H1 (cell line): ENCODE data around the gene OGDH. TPM values are rescaled to one million over a fixed set of nuclear protein-coding genes. Genes with fewer than 3 reads are reported as not detected.

Source experiments
- CTCF ChIA-PET: fragments of 300-600 bp; sonication (Branson Sonifier 250); formaldehyde crosslinking; loops from one replicate; lab custom pipeline; 2021; ENCODE audit not compliant: partially characterized antibody; lab: Charles Lee
- POLR2A ChIA-PET: fragments of 300-600 bp; sonication (Branson Sonifier 250); formaldehyde crosslinking; loops from one replicate; lab custom pipeline; 2021; ENCODE audit warnings: inconsistent platforms; ENCODE audit not compliant: partially characterized antibody; lab: Charles Lee
- DNase-seq, 2 experiments: peaks; one replicate each; pipeline versions ENCODE4 v3.0.0 to v3.0.0-alpha.2; 2010 to 2022; ENCODE audit warnings: low spot score in 2 of 2, low read depth in 1 of 2, mixed read lengths in 1 of 2
- FAIRE-seq: peaks from 2 replicates; lab custom pipeline; 2011; peaks lifted over from hg19 to GRCh38; lab: Jason Lieb, UNC
- H2AFZ ChIP-seq: 2 replicates; pipeline ENCODE4 v1.8.1; 2012; ENCODE audit warnings: low read length, inconsistent platforms
- H2AK5ac ChIP-seq: 2 replicates; pipeline ENCODE4 v1.6.1; 2013; ENCODE audit warnings: low read depth, low read length
- H2BK120ac ChIP-seq: replicated peaks from 2 replicates; pipeline ENCODE3; 2013; ENCODE audit warnings: low read depth, low read length, inconsistent platforms
- H2BK12ac ChIP-seq: 2 replicates; pipeline ENCODE4 v1.6.1; 2013; ENCODE audit warnings: low read depth, low read length
- H2BK15ac ChIP-seq: 2 replicates; pipeline ENCODE4 v1.6.1; 2013; ENCODE audit warnings: low read length
- H2BK20ac ChIP-seq: 2 replicates; pipeline ENCODE4 v1.6.1; 2013; ENCODE audit warnings: low read length
- H2BK5ac ChIP-seq: 2 replicates; pipeline ENCODE4 v1.6.1; 2013; ENCODE audit warnings: low read depth, low read length
- H3K14ac ChIP-seq: 2 replicates; pipeline ENCODE4 v1.6.1; 2013; ENCODE audit warnings: inconsistent platforms; ENCODE audit not compliant: insufficient read length
- H3K18ac ChIP-seq: 2 replicates; pipeline ENCODE4 v1.6.1; 2013; ENCODE audit warnings: low read length; ENCODE audit errors: extremely low read depth
- H3K23ac ChIP-seq: 2 replicates; pipeline ENCODE4 v1.6.1; 2013; ENCODE audit warnings: inconsistent platforms; ENCODE audit not compliant: insufficient read length
- H3K23me2 ChIP-seq: 2 replicates; pipeline ENCODE4 v1.6.1; 2013; ENCODE audit warnings: low read depth, low read length
- H3K27ac ChIP-seq: 2 replicates; pipeline ENCODE4 v1.6.1; 2011; ENCODE audit warnings: low read depth, low read length, inconsistent platforms
- H3K27me3 ChIP-seq, 4 experiments: replicated peaks in 1 of 4; 1 replicate in 1 of 4; 2 replicates in 3 of 4; pipeline versions ENCODE4 v1.6.1 to v1.8.1; 2011 to 2013; ENCODE audit warnings: low read length in 3 of 4, mild to moderate bottlenecking in 3 of 4, inconsistent platforms in 2 of 4, mixed read lengths in 2 of 4, moderate library complexity in 1 of 4; ENCODE audit not compliant: control insufficient read depth in 3 of 4, insufficient read depth in 3 of 4; ENCODE audit errors: extremely low read depth in 1 of 4
- H3K36me3 ChIP-seq, 4 experiments: 2 replicates each; pipeline versions ENCODE4 v1.6.1 to v1.8.1; 2011 to 2013; ENCODE audit warnings: mild to moderate bottlenecking in 4 of 4, low read length in 3 of 4, moderate library complexity in 2 of 4, control low read depth in 1 of 4, inconsistent platforms in 1 of 4; ENCODE audit not compliant: insufficient read depth in 4 of 4, control insufficient read depth in 2 of 4
- H3K4ac ChIP-seq: replicated peaks from 2 replicates; pipeline ENCODE3; 2013; ENCODE audit warnings: low read length, low read depth, mixed read lengths, inconsistent platforms; ENCODE audit not compliant: insufficient read length
- H3K4me1 ChIP-seq, 4 experiments: replicated peaks in 1 of 4; 1 replicate in 1 of 4; 2 replicates in 3 of 4; pipeline versions ENCODE4 v1.6.1 to v1.8.1; 2011 to 2013; ENCODE audit warnings: low read length in 3 of 4, inconsistent platforms in 2 of 4, mixed read lengths in 1 of 4; ENCODE audit not compliant: insufficient read depth in 4 of 4, control insufficient read depth in 3 of 4
- H3K4me2 ChIP-seq, 2 experiments: 2 replicates each; pipeline versions ENCODE4 v1.6.1 to v1.8.1; 2011 to 2013; ENCODE audit warnings: low read depth in 2 of 2, low read length in 2 of 2, control low read depth in 1 of 2, inconsistent platforms in 1 of 2, mild to moderate bottlenecking in 1 of 2; ENCODE audit not compliant: insufficient read depth in 1 of 2
- H3K4me3 ChIP-seq, 4 experiments: fragments of 200-600, 300-600 bp in 1 of 4; sonication (generic), shearing (Covaris generic), sonication (Bioruptor Twin) in 1 of 4; 2 replicates each; pipeline versions ENCODE4 v1.5.1 to v1.8.1; 2011 to 2016; ENCODE audit warnings: low read length in 4 of 4, low read depth in 3 of 4, control low read depth in 2 of 4, inconsistent platforms in 2 of 4, mild to moderate bottlenecking in 2 of 4, mixed read lengths in 1 of 4, moderate library complexity in 1 of 4; ENCODE audit not compliant: insufficient read depth in 2 of 4; ENCODE audit errors: extremely low read depth in 1 of 4
- H3K56ac ChIP-seq: replicated peaks from 2 replicates; pipeline ENCODE3; 2013; ENCODE audit warnings: low read depth, mild to moderate bottlenecking, mixed read lengths, low read length, inconsistent platforms; ENCODE audit not compliant: insufficient read length
- H3K79me1 ChIP-seq: 2 replicates; pipeline ENCODE4 v1.6.1; 2013; ENCODE audit warnings: low read depth, low read length, control low read depth
- H3K79me2 ChIP-seq, 2 experiments: 2 replicates each; pipeline versions ENCODE4 v1.6.1 to v1.8.1; 2012 to 2013; ENCODE audit warnings: low read length in 2 of 2, mild to moderate bottlenecking in 2 of 2, inconsistent platforms in 1 of 2; ENCODE audit not compliant: insufficient read depth in 2 of 2, control insufficient read depth in 1 of 2
- H3K9ac ChIP-seq, 4 experiments: replicated peaks in 1 of 4; 1 replicate in 1 of 4; 2 replicates in 3 of 4; pipeline versions ENCODE4 v1.6.1 to v1.8.1; 2011 to 2013; ENCODE audit warnings: low read depth in 3 of 4, low read length in 3 of 4, control low read depth in 2 of 4, mild to moderate bottlenecking in 2 of 4, moderate library complexity in 2 of 4, inconsistent platforms in 1 of 4; ENCODE audit errors: extremely low read depth in 1 of 4
- H3K9me3 ChIP-seq, 2 experiments: 2 replicates each; pipeline versions ENCODE4 v1.6.1 to v1.8.1; 2012 to 2013; ENCODE audit warnings: mild to moderate bottlenecking in 2 of 2, moderate library complexity in 2 of 2, control low read depth in 1 of 2, inconsistent platforms in 1 of 2, low read depth in 1 of 2, low read length in 1 of 2, mixed read lengths in 1 of 2; ENCODE audit not compliant: insufficient read depth in 2 of 2
- H4K20me1 ChIP-seq, 2 experiments: replicated peaks in 1 of 2; 2 replicates each; pipeline versions ENCODE3 to v1.8.1; 2011 to 2013; ENCODE audit warnings: inconsistent platforms in 2 of 2, low read length in 2 of 2, mild to moderate bottlenecking in 1 of 2; ENCODE audit not compliant: insufficient read depth in 2 of 2, control insufficient read depth in 1 of 2
- H4K5ac ChIP-seq: 2 replicates; pipeline ENCODE4 v1.6.1; 2013; ENCODE audit warnings: low read length, low read depth, mixed read lengths, inconsistent platforms; ENCODE audit not compliant: insufficient read length
- H4K8ac ChIP-seq: 2 replicates; pipeline ENCODE4 v1.8.0; 2013; ENCODE audit warnings: mild to moderate bottlenecking, moderate library complexity, low read length, inconsistent platforms; ENCODE audit not compliant: insufficient read depth; ENCODE audit errors: extremely low read depth
- H4K91ac ChIP-seq: replicated peaks from 2 replicates; pipeline ENCODE3; 2013; ENCODE audit warnings: low read length, mixed read lengths, inconsistent platforms; ENCODE audit not compliant: insufficient read length
- CREB1 ChIP-seq: IDR thresholded peaks from 2 replicates; pipeline ENCODE4 v1.6.1; 2012; ENCODE audit warnings: inconsistent platforms
- KDM5A ChIP-seq: fragments of 200-600 bp; IDR thresholded peaks from 2 replicates; pipeline ENCODE4 v1.7.1; 2012; ENCODE audit warnings: mild to moderate bottlenecking, low read length, inconsistent platforms, mixed read lengths
- POLR2A ChIP-seq, 2 experiments: IDR thresholded peaks; 1 replicate in 1 of 2; 2 replicates in 1 of 2; pipeline ENCODE4 v1.6.1; 2011; ENCODE audit warnings: low read depth in 2 of 2, low read length in 2 of 2, mild to moderate bottlenecking in 2 of 2; ENCODE audit errors: control extremely low read depth in 1 of 2
- RFX5 ChIP-seq: IDR thresholded peaks from 2 replicates; pipeline ENCODE4 v1.6.1; 2011; ENCODE audit warnings: low read depth, low read length, improper control_type of control experiment, borderline replicate concordance
- SAP30 ChIP-seq: fragments of 300-600 bp; sonication (generic); IDR thresholded peaks from 2 replicates; pipeline ENCODE4 v1.7.1; 2012; ENCODE audit warnings: low read length, moderate library complexity, mild to moderate bottlenecking, inconsistent platforms; ENCODE audit not compliant: insufficient read depth, insufficient replicate concordance
- TCF12 ChIP-seq: IDR thresholded peaks from 2 replicates; pipeline ENCODE4 v1.6.1; 2011; ENCODE audit warnings: low read depth, mild to moderate bottlenecking, low read length
- ZNF274 ChIP-seq: IDR thresholded peaks from 2 replicates; pipeline ENCODE4 v1.7.0; 2012; ENCODE audit warnings: low read length, borderline replicate concordance; ENCODE audit errors: extremely low read depth
- WGBS, 2 experiments: shearing (Covaris generic) in 1 of 2; methylation state at CpG; one replicate each; pipeline versions ENCODE4 v1.1.6 to v1.1.7; 2013 to 2015; ENCODE audit warnings: low lambda C conversion rate in 2 of 2, mixed read lengths in 2 of 2, inconsistent platforms in 1 of 2, low coverage in 1 of 2, missing lambda C conversion rate in 1 of 2; ENCODE audit not compliant: insufficient replicate concordance in 2 of 2, insufficient coverage in 1 of 2, insufficient read length in 1 of 2; ENCODE audit errors: extremely low coverage in 1 of 2, missing lambda C conversion rate in 1 of 2; 5-methylcytosine and 5-hydroxymethylcytosine counted together
- polyA plus RNA-seq, 7 experiments: library from polyadenylated mRNA; depleted of rRNA in 3 of 7; stranded (reverse) in 5 of 7; unstranded in 2 of 7; fragments of >200 nt in 5 of 7; fragments of 200-250 nt in 2 of 7; gene quantifications; 1 replicate in 5 of 7; 2 replicates in 1 of 7; 4 replicates in 1 of 7; pipeline versions ENCODE4 v1.2.1 to v1.2.3, GENCODE V29; 2011 to 2013; ENCODE audit warnings: missing spikeins in 2 of 7, mixed read lengths in 2 of 7
- total RNA-seq: library from RNA; stranded (reverse); fragmentation: NEBNext Ultra II Directional; extraction: Animal tissue kit (Norgen Biotek cat#: 25700); gene quantifications from 2 replicates; pipeline ENCODE4 v1.2.1, GENCODE V29; 2021

Gene OGDH
- total and polyA plus RNA-seq, 2 of the 8 experiments (the other 6 are each of a cell fraction or from before 2014, with no cell fraction given), result 71.6 to 91.6 TPM

GRCh38 chr7:44563171-44563679 is 43.2 kb upstream of the OGDH start:
- Histone ChIP-seq H2BK15ac (0 out of 2 replicates have a peak overlapping the region, but pooled peaks have one; percentile 41), H3K9me3 (no peaks in the 10 kb centered on the region), H3K79me1 (no peaks in the 10 kb centered on the region), H3K4ac (peak overlapping the region; percentile 51), H3K9ac (no peak overlapping the region), H3K27ac (no peak overlapping the region), H3K4me3 (no peak overlapping the region), H3K79me2 (no peaks in the 10 kb centered on the region; a peak in 1 of 4 replicates), H4K20me1 (peaks cover 2 to 20% of the 10 kb centered on the region in 2 experiments), H3K4me1 (no peaks in the 10 kb centered on the region; a peak in 1 of 7 replicates), H3K27me3 (no peaks in the 10 kb centered on the region; a peak in 1 of 7 replicates), H3K56ac (no peak overlapping the region), H2BK5ac (no peak overlapping the region; the same call in 1 of the 2 replicates), H2AK5ac (no peak overlapping the region), H3K23ac (no peak overlapping the region), H3K36me3 (peaks cover 14 to 30% (median 25%) of the 10 kb centered on the region in 4 experiments), H2BK12ac (no peak overlapping the region), H4K91ac (no peak overlapping the region), H2BK120ac (no peak overlapping the region), H3K18ac (no peak overlapping the region), H4K5ac (no peak overlapping the region), H4K8ac (peak overlapping the region; percentile 45; the same call in 1 of the 2 replicates), H2BK20ac (0 out of 2 replicates have a peak overlapping the region, but pooled peaks have one; percentile 32), H3K23me2 (no peaks in the 10 kb centered on the region), H3K4me2 (no peak overlapping the region), H2AFZ (no peak overlapping the region), H3K14ac (no peak overlapping the region)
- WGBS, 2 experiments, result 84% methylated on average over 3 of the region's 3 CpGs; no CpG with 5 or more reads in 1 of the 2 experiments
- TF ChIP-seq POLR2A (IDR thresholded peaks at IDR 0.05; ENCODE audit: control extremely low read depth in 1 of 2, low read depth in 2 of 2, low read length in 2 of 2) (peak; percentile 16 to 51), ZNF274 (no peak), KDM5A (no peak), RFX5 (no peak), CREB1 (no peak), SAP30 (no peak), TCF12 (no peak)
- FAIRE-seq, result no peak
- ChIA-PET POLR2A (interaction anchor here (1.0 to 8.3 kb wide), 6 partner anchors 8 to 214 kb away, joined by 3 to 89 read pairs (median 22); partner anchors contain the start of genes DDX56, NUDCD3 and TMED4), CTCF (interaction anchor here (10.2 kb wide), 1 partner anchor 25 kb away, joined by 98 read pairs; the partner anchor contains the start of gene NPC1L1)
- DNase-seq, result no peak
